Activated T-cell treated with anti-CD3 and anti-CD28 coated beads, Interleukin-2, amount 50 U/mL, for 4 hours (primary cell): ENCODE data around the gene SPPL2C. TPM values are rescaled to one million over a fixed set of nuclear protein-coding genes. Genes with fewer than 3 reads are reported as not detected.
"Not testable (repeated sequence)": the region's sequence is repeated elsewhere in the genome, so short reads cannot be mapped to it uniquely, and the experiment has no call there.

Experiments
- ATAC-seq, 2 donors: fragments of 200-7000 bp; cut with Tn5 transposase; one replicate each; pipeline ENCODE4 v1.10.0; 2021
- DNase-seq: peaks from one replicate; pipeline ENCODE4 v3.0.0-alpha.2; 2020
- H3K27me3 Mint-ChIP-seq: one replicate; pipeline ENCODE4 v1.8.0; 2021; ENCODE audit warnings: low read depth, mixed read lengths
- H3K36me3 Mint-ChIP-seq: one replicate; pipeline ENCODE4 v1.8.0; 2022; ENCODE audit warnings: mixed read lengths; ENCODE audit not compliant: insufficient read depth
- H3K4me1 Mint-ChIP-seq: one replicate; pipeline ENCODE4 v1.8.0; 2021; ENCODE audit warnings: low read depth, mixed read lengths
- H3K4me3 Mint-ChIP-seq: one replicate; pipeline ENCODE4 v1.8.0; 2021; ENCODE audit warnings: mild to moderate bottlenecking, moderate library complexity, mixed read lengths
- H3K9me3 Mint-ChIP-seq: one replicate; pipeline ENCODE4 v1.8.0; 2021; ENCODE audit warnings: mixed read lengths
- total RNA-seq, 3 donors: library from RNA; stranded (reverse); gene quantifications; one replicate each; pipeline ENCODE4 v1.2.1, GENCODE V29; 2021

Gene SPPL2C
- total RNA-seq, 3 donors from 2014 or later, result not detected

GRCh38 chr17:45850468-45850867 lies 5.8 kb downstream of the SPPL2C start:
- ATAC-seq, result no peak
- H3K36me3 Mint-ChIP-seq, result no peaks in the 10 kb centered on the region

GRCh38 chr17:45851022-45851421 lies 6.3 kb downstream of the SPPL2C start:
- H3K9me3 Mint-ChIP-seq, result no peaks in the 10 kb centered on the region
- peaks cover 7% of the 10 kb centered on the region for H3K4me1 Mint-ChIP-seq
- H3K27me3 Mint-ChIP-seq, result peaks cover 11% of the 10 kb centered on the region
- no peak for DNase-seq
- H3K4me3 Mint-ChIP-seq, result no peak overlapping the region
- H3K36me3 Mint-ChIP-seq, result no peaks in the 10 kb centered on the region
- no peak for ATAC-seq

More at GRCh38 chr17:45850468-45850867, 5.8 kb downstream of the SPPL2C start:
- DNase-seq, result no peak
- peaks cover 7% of the 10 kb centered on the region for H3K4me1 Mint-ChIP-seq
- H3K9me3 Mint-ChIP-seq, result no peaks in the 10 kb centered on the region
- peaks cover 8% of the 10 kb centered on the region for H3K27me3 Mint-ChIP-seq
- H3K4me3 Mint-ChIP-seq, result no peak overlapping the region

GRCh38 chr17:45851464-45851863 lies 6.8 kb downstream of the SPPL2C start:
- no peak for DNase-seq
- Mint-ChIP-seq H3K36me3 (no peaks in the 10 kb centered on the region), H3K9me3 (no peaks in the 10 kb centered on the region), H3K4me3 (no peak overlapping the region), H3K4me1 (peaks cover 7% of the 10 kb centered on the region), H3K27me3 (peaks cover 11% of the 10 kb centered on the region)
- ATAC-seq, result no peak

GRCh38 chr17:45851873-45852272 lies 7.2 kb downstream of the SPPL2C start:
- H3K27me3 Mint-ChIP-seq, result peaks cover 11% of the 10 kb centered on the region
- DNase-seq (no peak), ATAC-seq (no peak)
- no peaks in the 10 kb centered on the region for H3K9me3 Mint-ChIP-seq
- H3K4me1 Mint-ChIP-seq, result peaks cover 7% of the 10 kb centered on the region
- no peaks in the 10 kb centered on the region for H3K36me3 Mint-ChIP-seq
- H3K4me3 Mint-ChIP-seq, result no peak overlapping the region

- Mint-ChIP-seq H3K36me3 (no peaks in the 10 kb centered on the region), H3K4me1 (peaks cover 7% of the 10 kb centered on the region), H3K4me3 (no peak overlapping the region), H3K9me3 (no peaks in the 10 kb centered on the region), H3K27me3 (peaks cover 13% of the 10 kb centered on the region)
- ATAC-seq (peak; percentile 52 to 66), DNase-seq (peak; percentile 56)
Measured at GRCh38 chr17:45852535-45853297, 8.0 kb downstream of the SPPL2C start.

GRCh38 chr17:45854209-45854608 lies 9.5 kb downstream of the SPPL2C start:
- no peak for ATAC-seq
- Mint-ChIP-seq H3K27me3 (peaks cover 22% of the 10 kb centered on the region), H3K4me3 (no peak overlapping the region), H3K4me1 (peaks cover 7% of the 10 kb centered on the region), H3K36me3 (no peaks in the 10 kb centered on the region), H3K9me3 (no peaks in the 10 kb centered on the region)
- no peak for DNase-seq

GRCh38 chr17:45855691-45856336 lies 11.1 kb downstream of the SPPL2C start:
- Mint-ChIP-seq H3K4me3 (no peak overlapping the region), H3K4me1 (peaks cover 7% of the 10 kb centered on the region), H3K36me3 (no peaks in the 10 kb centered on the region), H3K27me3 (peaks cover 30% of the 10 kb centered on the region), H3K9me3 (no peaks in the 10 kb centered on the region)
- ATAC-seq, result no peak
- no peak for DNase-seq

- no peaks in the 10 kb centered on the region for H3K36me3 Mint-ChIP-seq
- ATAC-seq (no peak), DNase-seq (no peak)
- H3K4me1 Mint-ChIP-seq, result peaks cover 2% of the 10 kb centered on the region
- H3K9me3 Mint-ChIP-seq, result no peaks in the 10 kb centered on the region
- peaks cover 31% of the 10 kb centered on the region for H3K27me3 Mint-ChIP-seq
- no peak overlapping the region for H3K4me3 Mint-ChIP-seq
Measured at GRCh38 chr17:45857977-45858708, 13.5 kb downstream of the SPPL2C start.

- no peak for DNase-seq
- H3K36me3 Mint-ChIP-seq, result no peaks in the 10 kb centered on the region
- peaks cover 38% of the 10 kb centered on the region for H3K27me3 Mint-ChIP-seq
- H3K4me3 Mint-ChIP-seq, result no peak overlapping the region
- H3K9me3 Mint-ChIP-seq, result no peaks in the 10 kb centered on the region
- H3K4me1 Mint-ChIP-seq, result peaks cover 10% of the 10 kb centered on the region
- no peak for ATAC-seq
Measured at GRCh38 chr17:45861165-45861564, 16.5 kb downstream of the SPPL2C start.

- not testable (repeated sequence) for H3K9me3 Mint-ChIP-seq, ATAC-seq, H3K36me3 Mint-ChIP-seq, H3K4me3 Mint-ChIP-seq, DNase-seq
- peaks cover 38% of the 10 kb centered on the region for H3K27me3 Mint-ChIP-seq
- peaks cover 10% of the 10 kb centered on the region for H3K4me1 Mint-ChIP-seq
Measured at GRCh38 chr17:45862127-45862526, 17.4 kb downstream of the SPPL2C start.

- ATAC-seq (no peak), DNase-seq (no peak)
- Mint-ChIP-seq H3K36me3 (no peaks in the 10 kb centered on the region), H3K27me3 (peaks cover 28% of the 10 kb centered on the region), H3K9me3 (no peaks in the 10 kb centered on the region), H3K4me3 (no peak overlapping the region), H3K4me1 (peaks cover 10% of the 10 kb centered on the region)
Measured at GRCh38 chr17:45863857-45864654, 19.4 kb downstream of the SPPL2C start.

GRCh38 chr17:45867171-45867570 lies 22.5 kb downstream of the SPPL2C start:
- Mint-ChIP-seq H3K4me1 (peaks cover 10% of the 10 kb centered on the region), H3K36me3 (no peaks in the 10 kb centered on the region), H3K9me3 (no peaks in the 10 kb centered on the region), H3K4me3 (no peak overlapping the region), H3K27me3 (peaks cover 22% of the 10 kb centered on the region)
- DNase-seq (no peak), ATAC-seq (no peak)

- ATAC-seq, result no peak
- H3K4me1 Mint-ChIP-seq, result peaks cover 10% of the 10 kb centered on the region
Measured at GRCh38 chr17:45867702-45868101, 23.0 kb downstream of the SPPL2C start.

GRCh38 chr17:45868276-45868675 lies 23.6 kb downstream of the SPPL2C start:
- DNase-seq (no peak), ATAC-seq (no peak)
- Mint-ChIP-seq H3K9me3 (no peaks in the 10 kb centered on the region), H3K36me3 (no peaks in the 10 kb centered on the region), H3K4me1 (peaks cover 12% of the 10 kb centered on the region), H3K4me3 (no peak overlapping the region), H3K27me3 (peaks cover 18% of the 10 kb centered on the region)

More at GRCh38 chr17:45867702-45868101, 23.0 kb downstream of the SPPL2C start:
- DNase-seq, result no peak
- Mint-ChIP-seq H3K9me3 (no peaks in the 10 kb centered on the region), H3K27me3 (peaks cover 22% of the 10 kb centered on the region), H3K4me3 (no peak overlapping the region), H3K36me3 (no peaks in the 10 kb centered on the region)
